PC-9 (cell line): ENCODE measurements around the gene C3orf70. TPM values are rescaled to one million over a fixed set of nuclear protein-coding genes. Genes with fewer than 3 reads are reported as not detected.
"Not testable (repeated sequence)": the region's sequence is repeated elsewhere in the genome, so short reads cannot be mapped to it uniquely, and the experiment has no call there.

ENCODE experiments used
- BruUV-seq: library from RNA; stranded (reverse); fragments of 400-500 nt; replicated peaks from 2 replicates; lab custom pipeline; 2021; lab: Mats Ljungman, UMichigan
- CTCF ChIA-PET: fragments of 300-600 bp; sonication (Branson Sonifier 250); formaldehyde crosslinking; loops from one replicate; lab custom pipeline; 2022; ENCODE audit warnings: antibody characterized with exemption; lab: Charles Lee
- POLR2A ChIA-PET: fragments of 300-600 bp; sonication (Branson Sonifier 250); formaldehyde crosslinking; loops from one replicate; lab custom pipeline; 2022; ENCODE audit warnings: antibody characterized with exemption; ENCODE audit not compliant: unreplicated experiment; lab: Charles Lee
- DNase-seq, 2 experiments: peaks; one replicate each; pipeline versions ENCODE4 v3.0.0 to v3.0.0-alpha.2; 2015 to 2022; ENCODE audit warnings: mixed read lengths in 1 of 2
- H2AFZ ChIP-seq: fragments of 200-600 bp; sonication (generic); 2 replicates; pipeline ENCODE4 v1.8.1; 2017; ENCODE audit warnings: antibody characterized with exemption
- H3F3A ChIP-seq: fragments of 200-600 bp; sonication (generic); 2 replicates; pipeline ENCODE4 v1.8.1; 2017; ENCODE audit warnings: antibody characterized with exemption, mild to moderate bottlenecking, low read depth; ENCODE audit not compliant: insufficient read depth
- H3K27ac ChIP-seq: fragments of 200-600 bp; sonication (generic); 2 replicates; pipeline ENCODE4 v1.6.1; 2016; ENCODE audit warnings: mixed run types
- H3K27me3 ChIP-seq: fragments of 200-600 bp; sonication (generic); 2 replicates; pipeline ENCODE4 v1.6.1; 2016; ENCODE audit warnings: low read depth, mixed run types; ENCODE audit not compliant: insufficient read depth
- H3K36me3 ChIP-seq: fragments of 200-600 bp; sonication (generic); 2 replicates; pipeline ENCODE4 v1.6.1; 2016; ENCODE audit warnings: low read depth, mixed run types
- H3K4me1 ChIP-seq: fragments of 200-600 bp; sonication (generic); replicated peaks from 2 replicates; pipeline ENCODE4 v1.6.1; 2016; ENCODE audit warnings: mixed run types; ENCODE audit not compliant: insufficient read depth
- H3K4me2 ChIP-seq: fragments of 200-600 bp; sonication (generic); 2 replicates; pipeline ENCODE4 v1.6.1; 2017; ENCODE audit warnings: mixed run types
- H3K4me3 ChIP-seq: fragments of 200-600 bp; sonication (generic); 2 replicates; pipeline ENCODE4 v1.6.1; 2016; ENCODE audit warnings: mixed run types
- H3K79me2 ChIP-seq: fragments of 200-600 bp; sonication (generic); 2 replicates; pipeline ENCODE4 v1.6.1; 2017; ENCODE audit warnings: low read depth, mixed run types
- H3K9me2 ChIP-seq: fragments of 200-600 bp; sonication (generic); 2 replicates; pipeline ENCODE4 v1.8.1; 2017; ENCODE audit warnings: mild to moderate bottlenecking; ENCODE audit not compliant: insufficient read depth
- H3K9me3 ChIP-seq: fragments of 200-600 bp; sonication (generic); 2 replicates; pipeline ENCODE4 v1.8.1; 2016; ENCODE audit warnings: low read depth; ENCODE audit not compliant: insufficient read depth
- H4K20me1 ChIP-seq: fragments of 200-600 bp; sonication (generic); 2 replicates; pipeline ENCODE4 v1.8.1; 2017; ENCODE audit not compliant: insufficient read depth
- CTCF ChIP-seq: fragments of 200-600 bp; sonication (generic); conservative IDR thresholded peaks from 2 replicates; pipeline ENCODE4 v1.6.1; 2017; ENCODE audit warnings: mixed run types, antibody characterized with exemption, mild to moderate bottlenecking, moderate library complexity
- EZH2 ChIP-seq: fragments of 200-600 bp; sonication (generic); IDR thresholded peaks from 2 replicates; pipeline ENCODE4 v1.8.0; 2017; ENCODE audit warnings: antibody characterized with exemption, low read depth
- intact Hi-C: fragments of 100-400 bp; cut with micrococcal nuclease; formaldehyde crosslinking; loops from one replicate; pipeline ENCODE4 v1.10.0; 2022; ENCODE audit not compliant: unreplicated experiment
- total RNA-seq: library from RNA; stranded (reverse); gene quantifications from 2 replicates; pipeline ENCODE4 v1.2.3, GENCODE V29; 2021

Gene C3orf70
- total RNA-seq, 1 experiment from 2014 or later: not detected

DNA sequence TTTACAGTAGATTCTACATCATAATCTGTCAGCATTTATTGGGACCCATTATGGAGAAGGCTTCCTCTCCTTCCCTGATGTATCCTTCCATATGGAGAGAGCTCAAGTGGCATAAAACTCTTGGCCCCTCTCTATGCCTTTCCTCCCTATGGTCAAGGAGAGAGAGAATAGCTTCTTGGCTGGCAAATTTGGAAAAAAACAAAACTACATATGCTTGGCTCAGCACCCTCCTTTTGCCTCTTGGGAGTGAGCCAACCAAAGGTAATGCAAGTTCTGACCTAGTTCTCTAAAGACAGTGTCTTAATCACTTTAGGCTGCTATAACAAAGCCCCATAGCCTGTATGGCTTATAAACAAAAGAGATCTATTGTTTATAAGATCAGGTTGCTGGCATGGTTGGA lies 37.5 kb downstream of the C3orf70 start:
- H2AFZ ChIP-seq: no peak overlapping the region
- H3K4me2 ChIP-seq: no peak overlapping the region
- DNase-seq: no peak
- no peak overlapping the region for H3K4me3 ChIP-seq
- intact Hi-C loops: no loop called here
- no peaks in the 10 kb centered on the region; the same call in 1 of the 2 replicates for H3K9me3 ChIP-seq
- H3K27ac ChIP-seq: no peak overlapping the region
- CTCF ChIA-PET: interaction anchor here (0.7 kb wide), 1 partner anchor 175 kb away, joined by 3 read pairs; no protein-coding TSS in a partner anchor
- no peaks in the 10 kb centered on the region for H3F3A ChIP-seq
- no peaks in the 10 kb centered on the region for H3K79me2 ChIP-seq
- H3K4me1 ChIP-seq: no peaks in the 10 kb centered on the region
- BruUV-seq: no TSS peak
- H3K36me3 ChIP-seq: no peaks in the 10 kb centered on the region
- POLR2A ChIA-PET: no interaction called here
- H3K27me3 ChIP-seq: peaks cover 96% of the 10 kb centered on the region
- TF ChIP-seq EZH2 (no peak), CTCF (no peak)
- no peaks in the 10 kb centered on the region for H3K9me2 ChIP-seq
- H4K20me1 ChIP-seq: no peaks in the 10 kb centered on the region

- Histone ChIP-seq H3K4me1 (no peaks in the 10 kb centered on the region), H4K20me1 (no peaks in the 10 kb centered on the region), H3K36me3 (no peaks in the 10 kb centered on the region), H3K27ac (no peak overlapping the region), H3K79me2 (no peaks in the 10 kb centered on the region), H2AFZ (no peak overlapping the region), H3K4me2 (no peak overlapping the region), H3K27me3 (peaks cover 98% of the 10 kb centered on the region), H3K9me2 (no peaks in the 10 kb centered on the region), H3K4me3 (no peak overlapping the region), H3F3A (no peaks in the 10 kb centered on the region), H3K9me3 (no peaks in the 10 kb centered on the region; the same call in 1 of the 2 replicates)
- intact Hi-C loops: no loop called here
- POLR2A ChIA-PET: no interaction called here
- TF ChIP-seq CTCF (no peak), EZH2 (no peak)
- CTCF ChIA-PET: interaction anchor here (0.7 kb wide), 1 partner anchor 174 kb away, joined by 3 read pairs; no protein-coding TSS in a partner anchor
- no TSS peak for BruUV-seq
- DNase-seq: no peak
Observed at GRCh38 chr3:185114756-185115155, 38.1 kb downstream of the C3orf70 start.

GRCh38 chr3:185112186-185112585 lies 40.7 kb downstream of the C3orf70 start:
- H3K4me3 ChIP-seq: no peak overlapping the region
- no peaks in the 10 kb centered on the region; the same call in 1 of the 2 replicates for H3K9me3 ChIP-seq
- H3F3A ChIP-seq: no peaks in the 10 kb centered on the region
- H3K27me3 ChIP-seq: peaks cover 98% of the 10 kb centered on the region
- no peaks in the 10 kb centered on the region for H3K9me2 ChIP-seq
- H3K36me3 ChIP-seq: no peaks in the 10 kb centered on the region
- H3K79me2 ChIP-seq: no peaks in the 10 kb centered on the region
- POLR2A ChIA-PET: no interaction called here
- TF ChIP-seq EZH2 (no peak), CTCF (no peak)
- CTCF ChIA-PET: no interaction called here
- no peak for DNase-seq
- no peak overlapping the region for H3K4me2 ChIP-seq
- H3K4me1 ChIP-seq: no peaks in the 10 kb centered on the region
- intact Hi-C loops: no loop called here
- no TSS peak for BruUV-seq
- H3K27ac ChIP-seq: no peak overlapping the region
- no peak overlapping the region for H2AFZ ChIP-seq
- no peaks in the 10 kb centered on the region for H4K20me1 ChIP-seq

DNA sequence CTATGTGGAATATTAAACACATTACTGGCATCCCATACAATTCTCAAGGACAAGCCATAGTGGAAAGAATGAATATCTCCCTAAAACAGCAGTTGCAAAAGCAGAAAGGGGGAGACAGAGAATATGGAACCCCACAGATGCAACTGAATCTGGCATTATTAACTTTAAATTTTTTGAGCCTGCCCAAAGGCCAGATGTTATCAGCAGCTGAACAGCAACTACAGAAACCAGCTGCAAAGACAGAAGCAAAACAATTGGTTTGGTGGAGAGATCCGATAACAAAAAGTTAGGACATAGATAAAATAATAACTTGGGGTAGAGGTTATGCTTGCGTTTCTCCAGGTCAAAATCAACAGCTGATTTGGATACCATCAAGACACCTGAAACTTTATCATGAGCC lies 43.8 kb downstream of the C3orf70 start:
- H3K4me3 ChIP-seq, H3K9me2 ChIP-seq, H2AFZ ChIP-seq, H3F3A ChIP-seq, intact Hi-C loops, BruUV-seq, CTCF ChIA-PET, H3K4me1 ChIP-seq, H3K4me2 ChIP-seq, H3K27ac ChIP-seq, H3K36me3 ChIP-seq, DNase-seq, H4K20me1 ChIP-seq, H3K9me3 ChIP-seq, H3K79me2 ChIP-seq: not testable (repeated sequence)
- POLR2A ChIA-PET: interaction anchor here (0.7 kb wide), 1 partner anchor 115 kb away, joined by 6 read pairs; no protein-coding TSS in a partner anchor
- peaks cover 98% of the 10 kb centered on the region for H3K27me3 ChIP-seq

GRCh38 chr3:185106256-185106890 lies 46.5 kb downstream of the C3orf70 start:
- H4K20me1 ChIP-seq, BruUV-seq, DNase-seq, H3K79me2 ChIP-seq, H3K4me1 ChIP-seq, H3K4me3 ChIP-seq, H3F3A ChIP-seq, H3K4me2 ChIP-seq, POLR2A ChIA-PET, H2AFZ ChIP-seq, intact Hi-C loops, H3K9me2 ChIP-seq, H3K36me3 ChIP-seq, CTCF ChIA-PET, H3K27ac ChIP-seq, H3K9me3 ChIP-seq: not testable (repeated sequence)
- H3K27me3 ChIP-seq: peaks cover 98% of the 10 kb centered on the region
